ENCODE data around the gene EHMT1. TPM values are rescaled to one million over a fixed set of nuclear protein-coding genes. Genes with fewer than 3 reads are reported as not detected.

The EHMT1 gene
- total RNA-seq, 4 donors from 2014 or later = 71.6 to 78.2 (median 74.2) TPM

- Histone ChIP-seq H3K4me3 (no peak overlapping the region), H3K27ac (replicated peaks in 1 of 4) (no peak overlapping the region), H3K36me3 (peaks cover 0 to 37% (median 4%) of the 10 kb centered on the region in 4 donors), H3K27me3 (no peaks in the 10 kb centered on the region), H3K9me3 (no peaks in the 10 kb centered on the region), H3K4me1 (peaks cover 6 to 32% (median 30%) of the 10 kb centered on the region in 4 donors)
- WGBS = 97% methylated on average over 10 of the region's 10 CpGs
- intact Hi-C loops (cut with DNase I) = no loop called here
- DNase-seq (ENCODE audit: extremely low spot score) = no peak
- TF ChIP-seq, protein P1, sequence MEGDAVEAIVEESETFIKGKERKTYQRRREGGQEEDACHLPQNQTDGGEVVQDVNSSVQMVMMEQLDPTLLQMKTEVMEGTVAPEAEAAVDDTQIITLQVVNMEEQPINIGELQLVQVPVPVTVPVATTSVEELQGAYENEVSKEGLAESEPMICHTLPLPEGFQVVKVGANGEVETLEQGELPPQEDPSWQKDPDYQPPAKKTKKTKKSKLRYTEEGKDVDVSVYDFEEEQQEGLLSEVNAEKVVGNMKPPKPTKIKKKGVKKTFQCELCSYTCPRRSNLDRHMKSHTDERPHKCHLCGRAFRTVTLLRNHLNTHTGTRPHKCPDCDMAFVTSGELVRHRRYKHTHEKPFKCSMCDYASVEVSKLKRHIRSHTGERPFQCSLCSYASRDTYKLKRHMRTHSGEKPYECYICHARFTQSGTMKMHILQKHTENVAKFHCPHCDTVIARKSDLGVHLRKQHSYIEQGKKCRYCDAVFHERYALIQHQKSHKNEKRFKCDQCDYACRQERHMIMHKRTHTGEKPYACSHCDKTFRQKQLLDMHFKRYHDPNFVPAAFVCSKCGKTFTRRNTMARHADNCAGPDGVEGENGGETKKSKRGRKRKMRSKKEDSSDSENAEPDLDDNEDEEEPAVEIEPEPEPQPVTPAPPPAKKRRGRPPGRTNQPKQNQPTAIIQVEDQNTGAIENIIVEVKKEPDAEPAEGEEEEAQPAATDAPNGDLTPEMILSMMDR (IDR thresholded peaks at IDR 0.05) = no peak
- no peak for TF ChIP-seq POLR2A (IDR thresholded peaks at IDR 0.05; ENCODE audit: low read depth)
- TF ChIP-seq POLR2AphosphoS5 (IDR thresholded peaks at IDR 0.05) = no peak
- TF ChIP-seq EP300 (IDR thresholded peaks at IDR 0.05) = no peak
These were observed 23.4 kb downstream of the EHMT1 start for GRCh38 chr9:137642118-137642601.

DNA sequence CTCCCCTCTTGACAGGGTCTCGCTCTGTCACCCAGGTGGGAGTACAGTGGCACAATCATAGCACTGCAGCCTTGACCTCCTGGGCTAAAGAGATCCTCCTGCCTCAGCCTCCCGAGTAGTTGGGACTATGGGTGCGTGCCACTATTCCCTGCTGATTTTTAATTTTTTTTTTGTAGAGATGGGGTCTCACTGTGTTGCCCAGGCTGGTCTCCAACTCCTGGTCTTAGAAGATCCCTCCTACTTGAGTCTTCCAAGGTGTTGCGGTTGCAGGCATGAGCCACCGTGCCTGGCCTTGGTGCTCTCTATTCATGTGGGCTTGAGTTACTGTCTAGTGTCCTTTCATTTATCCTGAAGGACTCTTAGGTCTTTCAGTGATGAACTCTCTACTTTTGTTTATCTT is 24.1 kb downstream of the EHMT1 start:
- H3K4me1 ChIP-seq = peaks cover 6 to 32% (median 29%) of the 10 kb centered on the region in 4 donors
- no peak overlapping the region for H3K27ac ChIP-seq (replicated peaks in 1 of 4)
- WGBS = 96% methylated on average over 5 of the region's 5 CpGs
- intact Hi-C loops (cut with DNase I) = no loop called here
- H3K4me3 ChIP-seq = no peak overlapping the region
- H3K36me3 ChIP-seq = peaks cover 0 to 40% (median 4%) of the 10 kb centered on the region in 4 donors
- no peaks in the 10 kb centered on the region for H3K27me3 ChIP-seq
- no peak for TF ChIP-seq POLR2A (IDR thresholded peaks at IDR 0.05; ENCODE audit: low read depth)
- TF ChIP-seq, protein P1 (IDR thresholded peaks at IDR 0.05) = no peak
- no peak for TF ChIP-seq POLR2AphosphoS5 (IDR thresholded peaks at IDR 0.05)
- TF ChIP-seq EP300 (IDR thresholded peaks at IDR 0.05) = no peak
- H3K9me3 ChIP-seq = no peaks in the 10 kb centered on the region
- no peak for DNase-seq (ENCODE audit: extremely low spot score)

DNA sequence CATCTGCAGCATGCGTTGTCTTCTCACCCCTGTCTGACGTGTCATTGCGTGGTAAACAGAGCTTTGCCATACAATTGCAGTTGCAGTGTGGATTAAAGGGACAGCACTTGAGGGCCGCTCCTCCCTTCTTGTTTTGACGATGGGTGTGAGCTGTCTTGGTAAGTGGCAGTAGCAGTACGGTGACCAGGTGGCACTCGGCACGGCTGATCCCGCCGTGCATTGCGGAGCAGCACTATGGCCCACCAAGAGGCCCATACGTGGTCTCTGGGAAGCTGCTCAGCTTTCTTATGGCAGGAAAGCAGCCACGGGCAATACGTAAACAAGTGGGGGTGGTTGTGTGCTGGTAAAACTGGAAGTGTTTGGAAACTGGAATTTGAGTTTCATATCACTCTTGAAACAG is 25.1 kb downstream of the EHMT1 start:
- no peaks in the 10 kb centered on the region for H3K27me3 ChIP-seq
- no peaks in the 10 kb centered on the region for H3K9me3 ChIP-seq
- TF ChIP-seq POLR2AphosphoS5 (IDR thresholded peaks at IDR 0.05) (no peak), POLR2A (IDR thresholded peaks at IDR 0.05; ENCODE audit: low read depth) (no peak), EP300 (IDR thresholded peaks at IDR 0.05) (no peak)
- TF ChIP-seq, protein P1 (IDR thresholded peaks at IDR 0.05) = no peak
- H3K4me3 ChIP-seq = no peak overlapping the region
- 92% methylated on average over 14 of the region's 14 CpGs for WGBS
- intact Hi-C loops (cut with DNase I) = no loop called here
- H3K4me1 ChIP-seq = peaks cover 6 to 34% (median 25%) of the 10 kb centered on the region in 4 donors
- DNase-seq (ENCODE audit: extremely low spot score) = no peak
- H3K27ac ChIP-seq (replicated peaks in 1 of 4) = no peak overlapping the region
- H3K36me3 ChIP-seq = peaks cover 0 to 40% (median 4%) of the 10 kb centered on the region in 4 donors

DNA sequence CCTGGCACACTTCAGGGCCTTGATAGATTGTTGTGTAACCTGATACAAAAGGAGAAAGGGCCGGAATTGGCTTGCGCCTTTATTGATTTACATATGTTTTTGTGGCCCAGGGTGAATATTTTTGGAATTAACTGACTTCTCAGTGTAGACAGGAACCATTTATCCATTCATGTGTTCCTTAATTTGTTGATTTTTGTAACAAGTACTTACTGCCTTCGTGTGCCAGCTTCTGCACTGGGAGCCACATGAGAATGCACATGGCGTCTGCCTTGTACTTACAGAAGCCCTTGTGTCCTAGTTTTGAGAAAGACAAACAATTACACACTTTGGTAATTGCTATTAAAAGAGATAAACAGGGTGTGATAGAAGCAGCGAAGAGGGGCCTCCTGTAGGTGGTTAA is 26.4 kb downstream of the EHMT1 start:
- no peak for DNase-seq (ENCODE audit: extremely low spot score)
- no peak overlapping the region for H3K27ac ChIP-seq (replicated peaks in 1 of 4)
- peaks cover 0 to 31% (median 18%) of the 10 kb centered on the region in 4 donors for H3K4me1 ChIP-seq
- no peaks in the 10 kb centered on the region for H3K9me3 ChIP-seq
- no peak overlapping the region for H3K4me3 ChIP-seq
- peaks cover 0 to 40% (median 4%) of the 10 kb centered on the region in 4 donors for H3K36me3 ChIP-seq
- TF ChIP-seq, protein P1 (IDR thresholded peaks at IDR 0.05) = no peak
- TF ChIP-seq EP300 (IDR thresholded peaks at IDR 0.05) (no peak), POLR2AphosphoS5 (IDR thresholded peaks at IDR 0.05) (no peak), POLR2A (IDR thresholded peaks at IDR 0.05; ENCODE audit: low read depth) (no peak)
- no peaks in the 10 kb centered on the region for H3K27me3 ChIP-seq
- intact Hi-C loops (cut with DNase I) = no loop called here
- WGBS = 95% methylated on average over 5 of the region's 5 CpGs

DNA sequence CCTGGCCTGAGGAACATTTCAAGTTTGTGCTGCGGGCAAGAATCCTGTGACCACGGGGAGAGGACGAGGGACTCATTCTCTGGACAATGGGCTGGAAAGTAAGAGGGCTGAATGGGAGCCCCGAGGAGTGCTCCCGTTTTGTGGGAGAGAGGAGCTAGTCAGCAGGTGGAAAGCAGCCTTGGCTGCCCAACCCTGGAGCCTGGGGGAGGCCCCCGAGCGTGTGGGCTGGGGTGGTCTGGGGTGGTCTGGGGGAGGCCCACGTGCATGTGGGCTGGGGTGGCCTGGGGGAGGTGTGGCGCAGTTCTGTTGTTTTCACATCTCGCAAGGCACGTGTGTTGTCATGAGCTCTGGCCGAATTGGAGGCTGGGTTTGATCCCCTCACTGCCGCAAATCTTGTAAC is 27.5 kb downstream of the EHMT1 start:
- Histone ChIP-seq H3K27me3 (no peaks in the 10 kb centered on the region), H3K4me3 (no peak overlapping the region), H3K36me3 (peaks cover 0 to 38% (median 8%) of the 10 kb centered on the region in 4 donors), H3K27ac (replicated peaks in 1 of 4) (no peak overlapping the region), H3K9me3 (no peaks in the 10 kb centered on the region), H3K4me1 (peaks cover 0 to 27% (median 15%) of the 10 kb centered on the region in 4 donors)
- 94% methylated on average over 13 of the region's 13 CpGs for WGBS
- no peak for DNase-seq (ENCODE audit: extremely low spot score)
- TF ChIP-seq POLR2A (IDR thresholded peaks at IDR 0.05; ENCODE audit: low read depth) (no peak), POLR2AphosphoS5 (IDR thresholded peaks at IDR 0.05) (no peak), EP300 (IDR thresholded peaks at IDR 0.05) (no peak)
- TF ChIP-seq, protein P1 (IDR thresholded peaks at IDR 0.05) = no peak
- intact Hi-C loops (cut with DNase I) = no loop called here

Measured in esophagus muscularis mucosa (tissue), 4 donors.